Measurements from ENCODE around the gene ROBO1. TPM values are rescaled to one million over a fixed set of nuclear protein-coding genes. Genes with fewer than 3 reads are reported as not detected.

Gene ROBO1
- total RNA-seq, 1 donor from 2014 or later = 3.1 TPM

GRCh38 chr3:79257791-79258190 is 510.0 kb downstream of the ROBO1 start:
- CTCF ChIA-PET = no interaction called here
- Mint-ChIP-seq H3K9me3 (no peaks in the 10 kb centered on the region), H3K27ac (no peak overlapping the region), H3K4me1 (no peaks in the 10 kb centered on the region), H3K36me3 (ENCODE audit: low read depth) (no peaks in the 10 kb centered on the region), H3K27me3 (no peaks in the 10 kb centered on the region), H3K4me3 (no peak overlapping the region)
- intact Hi-C loops (cut with micrococcal nuclease) = no loop called here
- ATAC-seq (ENCODE audit: low read depth) (no peak), DNase-seq (no peak)
- no peak for TF ChIP-seq CTCF (IDR thresholded peaks at IDR 0.05)
- POLR2A ChIA-PET = no interaction called here

GRCh38 chr3:79255702-79256101 is 512.1 kb downstream of the ROBO1 start:
- CTCF ChIA-PET = no interaction called here
- H3K27me3 Mint-ChIP-seq = no peaks in the 10 kb centered on the region
- no peak for ATAC-seq (ENCODE audit: low read depth)
- DNase-seq = no peak
- H3K9me3 Mint-ChIP-seq = no peaks in the 10 kb centered on the region
- H3K4me3 Mint-ChIP-seq = no peak overlapping the region
- POLR2A ChIA-PET = no interaction called here
- intact Hi-C loops (cut with micrococcal nuclease) = no loop called here
- no peak for TF ChIP-seq CTCF (IDR thresholded peaks at IDR 0.05)
- H3K36me3 Mint-ChIP-seq (ENCODE audit: low read depth) = no peaks in the 10 kb centered on the region
- no peak overlapping the region for H3K27ac Mint-ChIP-seq
- no peaks in the 10 kb centered on the region for H3K4me1 Mint-ChIP-seq

GRCh38 chr3:79255292-79255691 is 512.5 kb downstream of the ROBO1 start:
- ChIA-PET POLR2A (no interaction called here), CTCF (no interaction called here)
- Mint-ChIP-seq H3K27ac (no peak overlapping the region), H3K9me3 (no peaks in the 10 kb centered on the region), H3K4me3 (no peak overlapping the region), H3K36me3 (ENCODE audit: low read depth) (no peaks in the 10 kb centered on the region), H3K27me3 (no peaks in the 10 kb centered on the region), H3K4me1 (no peaks in the 10 kb centered on the region)
- no peak for ATAC-seq (ENCODE audit: low read depth)
- TF ChIP-seq CTCF (IDR thresholded peaks at IDR 0.05) = no peak
- no peak for DNase-seq
- intact Hi-C loops (cut with micrococcal nuclease) = no loop called here

GRCh38 chr3:79253704-79254103 is 514.1 kb downstream of the ROBO1 start:
- H3K4me3 Mint-ChIP-seq = no peak overlapping the region

GRCh38 chr3:79253271-79253670 is 514.5 kb downstream of the ROBO1 start:
- TF ChIP-seq CTCF (IDR thresholded peaks at IDR 0.05) = no peak
- Mint-ChIP-seq H3K9me3 (no peaks in the 10 kb centered on the region), H3K4me3 (no peak overlapping the region), H3K4me1 (no peaks in the 10 kb centered on the region), H3K36me3 (ENCODE audit: low read depth) (no peaks in the 10 kb centered on the region), H3K27ac (no peak overlapping the region), H3K27me3 (no peaks in the 10 kb centered on the region)
- ChIA-PET POLR2A (no interaction called here), CTCF (no interaction called here)
- no peak for DNase-seq
- no peak for ATAC-seq (ENCODE audit: low read depth)
- intact Hi-C loops (cut with micrococcal nuclease) = no loop called here

More at GRCh38 chr3:79253704-79254103, 514.1 kb downstream of the ROBO1 start:
- CTCF ChIA-PET = no interaction called here
- intact Hi-C loops (cut with micrococcal nuclease) = no loop called here
- Mint-ChIP-seq H3K27ac (no peak overlapping the region), H3K36me3 (ENCODE audit: low read depth) (no peaks in the 10 kb centered on the region), H3K9me3 (no peaks in the 10 kb centered on the region), H3K4me1 (no peaks in the 10 kb centered on the region), H3K27me3 (no peaks in the 10 kb centered on the region)
- TF ChIP-seq CTCF (IDR thresholded peaks at IDR 0.05) = no peak
- POLR2A ChIA-PET = no interaction called here
- DNase-seq (no peak), ATAC-seq (ENCODE audit: low read depth) (no peak)

Measured in activated B cell treated with CpG ODN at 0.5 μM for 24 hours (primary cell).